LNCAP (cell line): ENCODE data around the gene CAMK1G.

ENCODE experiments used
- TF ChIP-seq, protein P1 (sequence below): fragments of 450-650 bp; IDR thresholded peaks from 2 replicates; pipeline ENCODE4 v1.5.1; 2017; ENCODE audit warnings: mild to moderate bottlenecking

The CAMK1G gene

DNA sequence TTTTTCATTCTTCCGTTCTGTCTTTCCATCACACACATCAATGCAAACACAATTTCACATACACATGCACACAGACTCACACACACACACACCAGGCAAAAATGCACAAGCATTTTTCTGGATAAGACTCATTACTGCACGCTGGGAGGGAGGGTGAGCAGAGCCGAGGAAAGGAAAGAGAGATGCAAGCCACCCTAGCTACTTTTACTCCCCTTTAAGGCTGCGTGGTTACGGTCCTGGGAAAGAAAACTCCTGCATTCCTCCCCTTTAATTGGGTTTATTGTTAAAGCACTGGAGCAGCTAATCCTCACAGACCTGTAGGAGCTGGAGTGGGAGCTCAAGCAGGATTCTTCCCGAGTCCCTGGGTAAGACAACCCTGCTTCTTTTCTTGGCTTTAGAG is at the start of gene CAMK1G:
CAMK1G (plus strand) TSS at position 307 of the 400 bp plus-strand sequence. CDS start 11,270 bp downstream, outside the sequence.
- TF ChIP-seq, protein P1, sequence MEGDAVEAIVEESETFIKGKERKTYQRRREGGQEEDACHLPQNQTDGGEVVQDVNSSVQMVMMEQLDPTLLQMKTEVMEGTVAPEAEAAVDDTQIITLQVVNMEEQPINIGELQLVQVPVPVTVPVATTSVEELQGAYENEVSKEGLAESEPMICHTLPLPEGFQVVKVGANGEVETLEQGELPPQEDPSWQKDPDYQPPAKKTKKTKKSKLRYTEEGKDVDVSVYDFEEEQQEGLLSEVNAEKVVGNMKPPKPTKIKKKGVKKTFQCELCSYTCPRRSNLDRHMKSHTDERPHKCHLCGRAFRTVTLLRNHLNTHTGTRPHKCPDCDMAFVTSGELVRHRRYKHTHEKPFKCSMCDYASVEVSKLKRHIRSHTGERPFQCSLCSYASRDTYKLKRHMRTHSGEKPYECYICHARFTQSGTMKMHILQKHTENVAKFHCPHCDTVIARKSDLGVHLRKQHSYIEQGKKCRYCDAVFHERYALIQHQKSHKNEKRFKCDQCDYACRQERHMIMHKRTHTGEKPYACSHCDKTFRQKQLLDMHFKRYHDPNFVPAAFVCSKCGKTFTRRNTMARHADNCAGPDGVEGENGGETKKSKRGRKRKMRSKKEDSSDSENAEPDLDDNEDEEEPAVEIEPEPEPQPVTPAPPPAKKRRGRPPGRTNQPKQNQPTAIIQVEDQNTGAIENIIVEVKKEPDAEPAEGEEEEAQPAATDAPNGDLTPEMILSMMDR: no peak

DNA sequence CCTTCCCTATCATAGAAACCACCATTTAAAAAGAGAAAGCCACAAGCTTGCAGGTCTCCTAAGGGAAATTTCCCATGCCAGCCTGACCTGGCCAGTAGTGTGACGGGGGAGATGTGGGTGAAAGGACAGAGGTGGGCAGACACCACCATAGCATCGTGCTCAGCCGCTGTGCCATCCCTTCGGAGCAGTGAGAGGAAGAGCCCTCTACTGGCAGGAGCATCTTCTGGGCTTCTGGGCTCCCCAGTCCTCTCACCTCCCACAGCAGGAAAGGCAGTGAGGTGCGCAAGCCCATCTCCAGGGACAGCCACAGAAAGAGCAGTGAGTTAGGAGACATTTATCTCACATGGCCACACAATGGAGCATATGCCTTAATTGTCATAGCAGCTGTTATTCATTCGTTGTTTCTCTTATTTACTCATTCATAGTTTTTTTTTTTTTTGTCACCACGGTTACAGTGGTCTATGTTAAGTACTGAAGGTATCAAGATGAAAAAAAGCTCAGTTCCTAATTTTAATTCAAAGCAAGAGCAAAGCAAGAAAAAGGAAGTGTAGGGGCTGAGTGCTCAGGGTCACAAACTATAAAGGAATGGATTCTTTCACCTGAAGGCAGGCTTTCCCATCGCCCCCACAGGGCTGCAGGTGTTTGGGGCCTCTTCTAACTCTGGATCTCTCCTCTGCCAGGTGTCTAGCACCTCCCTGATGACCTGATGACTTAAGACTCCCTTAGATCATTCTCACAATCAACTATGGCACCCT is 48.8 kb upstream of the CAMK1G start:
- TF ChIP-seq, protein P1: no peak

DNA sequence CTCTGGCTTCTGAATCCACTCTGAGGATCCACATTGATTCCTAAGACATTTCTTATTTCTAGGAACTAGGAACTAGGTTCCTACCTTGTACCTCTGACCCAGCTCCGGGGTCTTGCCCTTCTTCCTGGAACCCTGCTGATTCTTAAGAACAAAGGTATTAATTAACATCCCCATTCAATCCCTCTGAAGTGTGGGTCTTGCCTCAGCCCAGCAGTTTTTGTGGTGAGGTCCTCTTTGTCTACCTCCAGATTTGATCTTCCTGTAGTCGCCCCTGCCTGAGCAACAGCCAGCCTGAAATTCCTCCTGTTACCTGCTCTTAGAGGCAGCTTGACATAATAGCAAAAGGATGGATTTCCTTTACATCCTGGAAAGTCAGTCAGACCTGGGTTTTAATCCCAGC is 46.7 kb upstream of the CAMK1G start:
- TF ChIP-seq, protein P1: no peak

DNA sequence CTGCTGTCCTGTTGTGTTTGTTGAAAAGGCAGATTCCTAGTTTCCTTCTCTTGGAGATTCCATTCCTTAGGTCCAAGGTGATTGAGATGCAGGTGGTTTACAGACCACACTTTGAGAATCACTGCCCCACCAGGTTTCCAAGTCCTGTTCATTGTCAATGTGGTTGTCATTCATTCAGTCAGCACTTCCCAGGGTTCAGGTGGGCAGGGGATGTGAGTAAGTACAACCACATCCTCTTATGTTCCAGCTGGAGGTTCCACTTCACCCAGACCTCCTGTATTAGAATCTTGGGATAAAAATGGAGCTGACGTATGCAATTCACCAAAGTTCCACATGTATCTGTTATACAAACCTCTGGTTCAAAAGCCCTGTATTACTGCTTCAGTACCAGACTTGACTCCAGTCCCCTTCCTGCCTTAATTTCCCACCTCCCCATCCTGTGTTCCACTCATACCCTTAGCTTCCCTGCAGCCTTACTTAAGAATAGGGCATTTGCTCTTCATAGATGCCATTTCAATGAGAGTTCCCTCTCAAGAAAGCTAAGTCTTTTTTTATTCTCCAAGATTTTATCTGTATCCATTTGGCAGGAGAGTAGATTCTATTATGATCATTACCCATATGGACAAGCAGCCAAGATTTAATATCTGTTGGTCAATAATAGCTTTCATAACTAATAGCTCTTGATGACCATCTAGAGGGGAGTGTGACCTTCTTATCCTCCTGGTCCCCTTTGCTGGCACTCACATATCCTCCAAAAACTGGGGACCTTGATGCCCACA is 46.0 kb upstream of the CAMK1G start:
- TF ChIP-seq, protein P1: no peak

DNA sequence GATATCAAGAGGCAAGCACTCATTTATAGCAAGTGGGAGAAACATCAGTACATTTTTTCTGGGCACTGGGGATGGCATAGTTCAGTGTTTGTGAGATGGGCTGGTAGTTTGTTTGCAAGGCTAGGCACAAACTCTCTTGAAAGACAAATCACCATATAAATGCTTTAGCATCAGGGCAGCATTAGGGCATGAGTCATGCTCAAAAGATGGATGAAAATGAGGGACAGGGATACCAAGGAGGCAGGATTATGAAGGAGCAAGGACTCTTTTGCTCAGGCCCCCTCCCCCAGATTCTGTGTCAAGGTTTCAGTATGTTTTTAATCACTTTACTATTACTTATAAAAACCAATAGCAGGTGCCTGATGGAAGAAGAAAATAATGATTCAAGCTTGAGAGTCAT is 43.9 kb upstream of the CAMK1G start:
- TF ChIP-seq, protein P1: no peak

DNA sequence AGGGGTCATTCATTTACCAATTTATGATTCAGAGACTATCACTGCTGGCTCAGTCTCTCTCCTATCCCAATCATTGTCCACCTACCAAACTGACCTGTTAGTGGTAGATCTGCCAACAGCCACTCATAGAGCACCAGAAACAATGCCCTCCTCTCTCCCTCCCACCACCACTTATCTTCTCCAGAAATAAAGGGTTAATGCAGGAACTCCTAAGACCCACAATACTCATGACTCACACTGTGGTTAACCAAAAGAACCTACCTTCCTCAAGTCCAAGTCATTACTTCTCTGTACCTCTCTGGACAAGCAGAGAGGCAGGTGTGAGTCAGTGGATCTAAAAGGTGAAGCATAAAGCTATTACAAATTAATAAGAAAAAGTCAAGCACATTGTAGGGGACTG is 40.9 kb upstream of the CAMK1G start:
- TF ChIP-seq, protein P1: no peak

DNA sequence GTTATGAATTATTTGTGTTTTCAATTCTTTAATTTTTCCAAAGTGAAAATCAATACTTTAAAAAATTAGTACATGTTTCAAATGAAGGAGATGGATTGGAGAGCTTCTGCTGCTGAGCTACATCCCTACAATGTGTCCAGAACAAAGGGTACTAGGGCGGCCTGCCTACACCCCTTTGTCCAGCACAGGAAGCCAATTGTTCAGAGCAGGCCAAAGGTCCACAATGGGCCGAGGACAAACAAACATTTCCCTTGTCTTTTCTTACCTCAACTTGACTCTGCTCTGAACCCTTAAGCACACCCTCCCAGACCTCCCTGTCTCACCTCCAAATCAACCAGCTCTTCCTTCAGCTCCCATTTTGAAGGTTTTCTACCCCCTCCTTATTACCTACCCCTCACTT is 39.4 kb upstream of the CAMK1G start:
- TF ChIP-seq, protein P1: no peak
